Measurements from ENCODE around the gene TMPRSS13.

DNA sequence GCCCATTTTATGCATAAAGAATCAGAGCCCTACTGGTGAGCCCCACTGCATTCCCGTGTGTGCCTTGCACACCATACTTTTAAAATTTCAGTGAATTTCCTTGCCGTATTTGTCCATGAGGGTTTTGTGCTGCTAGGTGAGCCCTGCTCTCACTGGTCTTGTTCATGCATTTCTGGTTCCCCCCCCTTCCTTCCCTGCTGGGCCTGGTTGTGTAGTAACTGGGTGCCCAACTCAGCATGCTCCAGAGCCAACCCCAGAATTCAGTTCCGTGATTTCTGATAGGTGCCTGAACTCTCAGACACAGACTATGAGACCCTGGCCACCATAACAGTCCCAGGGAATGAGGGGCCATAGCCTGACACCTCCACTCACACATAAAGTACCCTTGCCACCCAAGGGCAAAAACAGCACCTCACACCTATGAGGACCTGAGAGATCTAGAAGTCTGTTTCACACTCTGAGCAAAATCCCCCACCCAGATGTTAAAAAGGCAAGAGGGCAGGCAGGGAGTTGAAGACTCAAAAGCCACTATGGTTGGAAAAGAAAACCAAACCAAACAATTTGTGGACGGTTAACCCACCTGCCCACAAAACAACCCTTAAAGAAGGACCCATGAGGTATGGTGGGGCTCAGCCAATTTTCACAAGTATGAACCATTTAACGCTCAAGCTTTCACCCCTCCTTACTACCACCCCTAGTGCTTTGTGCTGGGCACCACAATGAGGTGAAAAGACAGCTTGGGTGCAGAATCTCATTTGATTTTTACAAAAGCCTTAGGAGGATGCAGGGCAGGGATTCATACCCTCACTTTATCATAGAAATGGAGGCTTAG, 40.2 kb upstream of the TMPRSS13 start:
- no peak for TF ChIP-seq POLR2A (IDR thresholded peaks at IDR 0.05)
- TF ChIP-seq, protein P1, sequence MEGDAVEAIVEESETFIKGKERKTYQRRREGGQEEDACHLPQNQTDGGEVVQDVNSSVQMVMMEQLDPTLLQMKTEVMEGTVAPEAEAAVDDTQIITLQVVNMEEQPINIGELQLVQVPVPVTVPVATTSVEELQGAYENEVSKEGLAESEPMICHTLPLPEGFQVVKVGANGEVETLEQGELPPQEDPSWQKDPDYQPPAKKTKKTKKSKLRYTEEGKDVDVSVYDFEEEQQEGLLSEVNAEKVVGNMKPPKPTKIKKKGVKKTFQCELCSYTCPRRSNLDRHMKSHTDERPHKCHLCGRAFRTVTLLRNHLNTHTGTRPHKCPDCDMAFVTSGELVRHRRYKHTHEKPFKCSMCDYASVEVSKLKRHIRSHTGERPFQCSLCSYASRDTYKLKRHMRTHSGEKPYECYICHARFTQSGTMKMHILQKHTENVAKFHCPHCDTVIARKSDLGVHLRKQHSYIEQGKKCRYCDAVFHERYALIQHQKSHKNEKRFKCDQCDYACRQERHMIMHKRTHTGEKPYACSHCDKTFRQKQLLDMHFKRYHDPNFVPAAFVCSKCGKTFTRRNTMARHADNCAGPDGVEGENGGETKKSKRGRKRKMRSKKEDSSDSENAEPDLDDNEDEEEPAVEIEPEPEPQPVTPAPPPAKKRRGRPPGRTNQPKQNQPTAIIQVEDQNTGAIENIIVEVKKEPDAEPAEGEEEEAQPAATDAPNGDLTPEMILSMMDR (IDR thresholded peaks at IDR 0.05): no peak
- TF ChIP-seq POLR2AphosphoS5 (IDR thresholded peaks at IDR 0.05): no peak
